Naive thymus-derived CD8-positive, alpha-beta T cell (primary cell): ENCODE results near the gene AAK1. TPM values are rescaled to one million over a fixed set of nuclear protein-coding genes. Genes with fewer than 3 reads are reported as not detected.
"Not testable (repeated sequence)": the region's sequence is repeated elsewhere in the genome, so short reads cannot be mapped to it uniquely, and the experiment has no call there.

Experiments used
- ATAC-seq, 2 donors: fragments of 150-1000 bp; cut with Tn5 transposase in 1 of 2; sonication (Bioruptor Pico), chemical (Tn5 transposase) in 1 of 2; 1 replicate in 1 of 2; 2 replicates in 1 of 2; pipeline ENCODE4 v1.10.0; 2021; ENCODE audit warnings: mild to moderate bottlenecking in 2 of 2, moderate library complexity in 2 of 2
- POLR2A ChIA-PET: fragments of 350-600 bp; sonication (Branson Sonifier 250); formaldehyde crosslinking; loops from one replicate; lab custom pipeline; 2021; ENCODE audit warnings: antibody characterized with exemption; lab: Charles Lee
- DNase-seq, 10 donors: peaks; one replicate each; pipeline versions ENCODE4 v3.0.0 to v3.0.0-alpha.2; 2020 to 2022
- H3K27ac Mint-ChIP-seq, 10 donors: one replicate each; pipeline ENCODE4 v1.8.0; 2020 to 2022; ENCODE audit warnings: mild to moderate bottlenecking in 10 of 10, mixed read lengths in 10 of 10, moderate library complexity in 4 of 10, inconsistent platforms in 1 of 10
- H3K27me3 Mint-ChIP-seq, 5 donors: one replicate each; pipeline ENCODE4 v1.8.0; 2021 to 2022; ENCODE audit warnings: mixed read lengths in 5 of 5
- H3K36me3 Mint-ChIP-seq, 3 donors: one replicate each; pipeline ENCODE4 v1.8.0; 2020 to 2022; ENCODE audit warnings: mixed read lengths in 3 of 3, mild to moderate bottlenecking in 2 of 3, inconsistent platforms in 1 of 3
- H3K4me1 Mint-ChIP-seq, 4 donors: one replicate each; pipeline ENCODE4 v1.8.0; 2021 to 2022; ENCODE audit warnings: mixed read lengths in 4 of 4
- H3K4me3 Mint-ChIP-seq, 10 donors: one replicate each; pipeline ENCODE4 v1.8.0; 2020 to 2022; ENCODE audit warnings: mild to moderate bottlenecking in 10 of 10, mixed read lengths in 10 of 10, moderate library complexity in 6 of 10, inconsistent platforms in 1 of 10
- H3K9me3 Mint-ChIP-seq, 9 donors: one replicate each; pipeline ENCODE4 v1.8.0; 2020 to 2022; ENCODE audit warnings: mixed read lengths in 9 of 9, mild to moderate bottlenecking in 3 of 9, inconsistent platforms in 1 of 9, moderate library complexity in 1 of 9
- polyA plus RNA-seq, 3 donors: library from polyadenylated mRNA; unstranded; fragments of 300-500 nt; fragmentation: Illumina TruSeq; gene quantifications; one replicate each; pipeline ENCODE4 v1.2.3, GENCODE V29; 2021
- total RNA-seq, 8 experiments: library from RNA in 2 of 8; stranded (reverse) in 2 of 8; gene quantifications; one replicate each; pipeline ENCODE4 v1.2.3 and lab custom pipeline; 2021 to 2026

The AAK1 gene
- total and polyA plus RNA-seq, 5 experiments from 2014 or later, result 59.8 to 222 (median 106) TPM

GRCh38 chr2:69553991-69554390 is 89.5 kb downstream of the AAK1 start:
- no peak for ATAC-seq
- Mint-ChIP-seq H3K4me3 (peak overlapping the region in 1 of 10 donors; percentile 29), H3K27me3 (no peaks in the 10 kb centered on the region), H3K27ac (peak overlapping the region in 4 of 10 donors; percentile 27 to 51 (median 40)), H3K36me3 (peaks cover 9 to 66% (median 11%) of the 10 kb centered on the region in 3 donors), H3K9me3 (no peaks in the 10 kb centered on the region), H3K4me1 (peaks cover 26 to 80% (median 72%) of the 10 kb centered on the region in 4 donors)
- POLR2A ChIA-PET, result interaction anchor here (0.7 kb wide), 1 partner anchor 10 kb away, joined by 4 read pairs; no protein-coding TSS in a partner anchor
- DNase-seq, result no peak

- Mint-ChIP-seq H3K27ac (peak overlapping the region in 3 of 10 donors; percentile 30 to 37 (median 34)), H3K4me3 (peak overlapping the region in 2 of 10 donors; percentile 28 to 30), H3K36me3 (peaks cover 17 to 78% (median 28%) of the 10 kb centered on the region in 3 donors), H3K4me1 (peaks cover 23 to 75% (median 69%) of the 10 kb centered on the region in 4 donors), H3K9me3 (peaks cover 0 to 15% (median 0%) of the 10 kb centered on the region in 9 donors)
- POLR2A ChIA-PET, DNase-seq, ATAC-seq, H3K27me3 Mint-ChIP-seq: not testable (repeated sequence)
Observed at GRCh38 chr2:69550511-69550910, 93.0 kb downstream of the AAK1 start.

GRCh38 chr2:69549421-69549820 is 94.1 kb downstream of the AAK1 start:
- DNase-seq (no peak), ATAC-seq (no peak)
- Mint-ChIP-seq H3K27me3 (no peaks in the 10 kb centered on the region), H3K4me1 (peaks cover 24 to 71% (median 65%) of the 10 kb centered on the region in 4 donors), H3K36me3 (peaks cover 12 to 77% (median 29%) of the 10 kb centered on the region in 3 donors), H3K4me3 (no peak overlapping the region), H3K27ac (peak overlapping the region in 6 of 10 donors; percentile 2 to 66 (median 30)), H3K9me3 (peaks cover 0 to 15% (median 0%) of the 10 kb centered on the region in 9 donors)
- POLR2A ChIA-PET, result no interaction called here

- Mint-ChIP-seq H3K4me3 (peak overlapping the region in 6 of 10 donors; percentile 2 to 40 (median 21)), H3K27me3 (no peaks in the 10 kb centered on the region), H3K36me3 (peaks cover 12 to 81% (median 24%) of the 10 kb centered on the region in 3 donors), H3K4me1 (peaks cover 22 to 70% (median 61%) of the 10 kb centered on the region in 4 donors), H3K9me3 (peaks cover 0 to 15% (median 0%) of the 10 kb centered on the region in 9 donors), H3K27ac (peak overlapping the region in 9 of 10 donors; percentile 10 to 89 (median 41))
- POLR2A ChIA-PET, result no interaction called here
- ATAC-seq (no peak), DNase-seq (no peak)
Observed at GRCh38 chr2:69547984-69548715, 95.4 kb downstream of the AAK1 start.

GRCh38 chr2:69546646-69547045 is 96.9 kb downstream of the AAK1 start:
- H3K4me3 Mint-ChIP-seq, result no peak overlapping the region
- peaks cover 12 to 81% (median 29%) of the 10 kb centered on the region in 3 donors for H3K36me3 Mint-ChIP-seq
- ATAC-seq, result no peak
- H3K4me1 Mint-ChIP-seq, result peaks cover 20 to 59% (median 50%) of the 10 kb centered on the region in 4 donors
- H3K27me3 Mint-ChIP-seq, result no peaks in the 10 kb centered on the region
- peaks cover 0 to 15% (median 0%) of the 10 kb centered on the region in 9 donors for H3K9me3 Mint-ChIP-seq
- no peak for DNase-seq
- peak overlapping the region in 4 of 10 donors; percentile 4 to 90 (median 34) for H3K27ac Mint-ChIP-seq
- POLR2A ChIA-PET, result interaction anchor here (1.6 to 1.8 kb wide), 2 partner anchors 9 to 98 kb away, joined by 3 read pairs; no protein-coding TSS in a partner anchor

GRCh38 chr2:69545477-69545932 is 98.0 kb downstream of the AAK1 start:
- Mint-ChIP-seq H3K9me3 (peaks cover 0 to 15% (median 0%) of the 10 kb centered on the region in 9 donors), H3K4me3 (peak overlapping the region in 5 of 10 donors; percentile 10 to 65 (median 18)), H3K27me3 (no peaks in the 10 kb centered on the region), H3K4me1 (peaks cover 18 to 57% (median 40%) of the 10 kb centered on the region in 4 donors), H3K36me3 (peaks cover 16 to 80% (median 34%) of the 10 kb centered on the region in 3 donors), H3K27ac (peak overlapping the region in 8 of 10 donors; percentile 9 to 90 (median 54))
- DNase-seq (no peak), ATAC-seq (no peak)
- POLR2A ChIA-PET, result interaction anchor here (1.6 to 1.8 kb wide), 2 partner anchors 8 to 99 kb away, joined by 3 read pairs; no protein-coding TSS in a partner anchor

GRCh38 chr2:69544951-69545350 is 98.6 kb downstream of the AAK1 start:
- Mint-ChIP-seq H3K4me3 (no peak overlapping the region), H3K9me3 (peaks cover 0 to 15% (median 0%) of the 10 kb centered on the region in 9 donors), H3K36me3 (peaks cover 17 to 86% (median 34%) of the 10 kb centered on the region in 3 donors), H3K27ac (peak overlapping the region in 5 of 10 donors; percentile 9 to 74 (median 42)), H3K4me1 (peaks cover 18 to 58% (median 40%) of the 10 kb centered on the region in 4 donors), H3K27me3 (no peaks in the 10 kb centered on the region)
- POLR2A ChIA-PET, result no interaction called here
- ATAC-seq (no peak), DNase-seq (no peak)

GRCh38 chr2:69539549-69539908 is 104.0 kb downstream of the AAK1 start:
- peaks cover 30 to 58% (median 44%) of the 10 kb centered on the region in 4 donors for H3K4me1 Mint-ChIP-seq
- H3K36me3 Mint-ChIP-seq, result peaks cover 29 to 99% (median 51%) of the 10 kb centered on the region in 3 donors
- H3K27ac Mint-ChIP-seq, result peak overlapping the region in 9 of 10 donors; percentile 3 to 85 (median 18)
- peaks cover 0 to 7% (median 0%) of the 10 kb centered on the region in 9 donors for H3K9me3 Mint-ChIP-seq
- ATAC-seq (no peak), DNase-seq (no peak)
- no peaks in the 10 kb centered on the region for H3K27me3 Mint-ChIP-seq
- H3K4me3 Mint-ChIP-seq, result no peak overlapping the region
- POLR2A ChIA-PET, result no interaction called here

- H3K27ac Mint-ChIP-seq, result peak overlapping the region in 9 of 10 donors; percentile 8 to 85 (median 46)
- no peak overlapping the region for H3K4me3 Mint-ChIP-seq
- peaks cover 30 to 53% (median 41%) of the 10 kb centered on the region in 4 donors for H3K4me1 Mint-ChIP-seq
- H3K36me3 Mint-ChIP-seq, result peaks cover 33 to 99% (median 56%) of the 10 kb centered on the region in 3 donors
- ATAC-seq (no peak), DNase-seq (no peak)
- H3K9me3 Mint-ChIP-seq, result peaks cover 0 to 11% (median 2%) of the 10 kb centered on the region in 9 donors
- H3K27me3 Mint-ChIP-seq, result no peaks in the 10 kb centered on the region
- POLR2A ChIA-PET, result no interaction called here
Observed at GRCh38 chr2:69538872-69539548, 104.5 kb downstream of the AAK1 start.

GRCh38 chr2:69538249-69538648 is 105.3 kb downstream of the AAK1 start:
- Mint-ChIP-seq H3K36me3 (peaks cover 41 to 99% (median 63%) of the 10 kb centered on the region in 3 donors), H3K4me1 (peaks cover 30 to 53% (median 41%) of the 10 kb centered on the region in 4 donors), H3K9me3 (peaks cover 0 to 18% (median 8%) of the 10 kb centered on the region in 9 donors), H3K4me3 (no peak overlapping the region), H3K27me3 (no peaks in the 10 kb centered on the region), H3K27ac (peak overlapping the region in 4 of 10 donors; percentile 35 to 86 (median 81))
- no peak for ATAC-seq
- no peak for DNase-seq
- POLR2A ChIA-PET, result no interaction called here

GRCh38 chr2:69535817-69536241 is 107.7 kb downstream of the AAK1 start:
- peak overlapping the region in 1 of 10 donors; percentile 54 for H3K4me3 Mint-ChIP-seq
- ATAC-seq, result no peak
- POLR2A ChIA-PET, result no interaction called here

GRCh38 chr2:69531186-69531585 is 112.4 kb downstream of the AAK1 start:
- Mint-ChIP-seq H3K4me3 (peak overlapping the region in 1 of 10 donors; percentile 15), H3K36me3 (peaks cover 32 to 98% (median 52%) of the 10 kb centered on the region in 3 donors), H3K27me3 (no peaks in the 10 kb centered on the region), H3K27ac (peak overlapping the region in 2 of 10 donors; percentile 5 to 63), H3K9me3 (peaks cover 0 to 19% (median 8%) of the 10 kb centered on the region in 9 donors), H3K4me1 (peaks cover 12 to 27% (median 18%) of the 10 kb centered on the region in 4 donors)
- DNase-seq (no peak), ATAC-seq (no peak)
- POLR2A ChIA-PET, result no interaction called here

More at GRCh38 chr2:69535817-69536241, 107.7 kb downstream of the AAK1 start:
- Mint-ChIP-seq H3K27me3 (no peaks in the 10 kb centered on the region), H3K27ac (peak overlapping the region; percentile 8 to 87 (median 76)), H3K36me3 (peaks cover 43 to 100% (median 71%) of the 10 kb centered on the region in 3 donors), H3K4me1 (peaks cover 30 to 63% (median 40%) of the 10 kb centered on the region in 4 donors), H3K9me3 (peaks cover 0 to 19% (median 8%) of the 10 kb centered on the region in 9 donors)
- no peak for DNase-seq
